IMR-90 (cell line): Measurements from ENCODE around the gene ERGIC2. TPM values are rescaled to one million over a fixed set of nuclear protein-coding genes. Genes with fewer than 3 reads are reported as not detected.

Source experiments
- ATAC-seq: fragments of 200-7000 bp; cut with Tn5 transposase; 2 replicates; pipeline ENCODE4 v1.9.1; 2020; ENCODE audit warnings: low read depth, mild to moderate bottlenecking, moderate library complexity
- BruUV-seq: library from RNA; stranded (reverse); fragments of 400-500 nt; replicated peaks from 2 replicates; lab custom pipeline; 2021; lab: Mats Ljungman, UMichigan
- CTCF ChIA-PET: fragments of 300-600 bp; formaldehyde crosslinking; extraction: SDS; loops from one replicate; lab custom pipeline; 2021; ENCODE audit warnings: antibody characterized with exemption; lab: Yijun Ruan, JAX
- POLR2A ChIA-PET: fragments of 300-600 bp; sonication (Branson Sonifier 250); formaldehyde crosslinking; loops from one replicate; lab custom pipeline; 2022; ENCODE audit warnings: antibody characterized with exemption; ENCODE audit not compliant: unreplicated experiment; lab: Charles Lee
- DNase-seq: peaks from one replicate; pipeline ENCODE4 v3.0.0; 2013
- H2AFZ ChIP-seq: replicated peaks from 2 replicates; pipeline ENCODE3; 2013; ENCODE audit warnings: low read length, mild to moderate bottlenecking; ENCODE audit not compliant: poor library complexity
- H2AK5ac ChIP-seq: 2 replicates; pipeline ENCODE4 v1.6.1; 2013; ENCODE audit warnings: low read depth, low read length, inconsistent platforms
- H2AK9ac ChIP-seq: replicated peaks from 2 replicates; pipeline ENCODE3; 2013; ENCODE audit warnings: mild to moderate bottlenecking, low read depth, low read length, moderate library complexity; ENCODE audit not compliant: poor library complexity
- H2BK120ac ChIP-seq: 2 replicates; pipeline ENCODE4 v1.6.1; 2013; ENCODE audit warnings: low read depth, low read length, inconsistent platforms
- H2BK15ac ChIP-seq: 3 replicates; pipeline ENCODE4 v1.6.1; 2013; ENCODE audit warnings: low read depth, low read length, inconsistent platforms
- H2BK20ac ChIP-seq: 2 replicates; pipeline ENCODE4 v1.6.1; 2013; ENCODE audit warnings: low read depth, mild to moderate bottlenecking, inconsistent platforms, low read length, moderate library complexity
- H2BK5ac ChIP-seq: 2 replicates; pipeline ENCODE4 v1.6.1; 2013; ENCODE audit warnings: mild to moderate bottlenecking, low read depth, low read length, inconsistent platforms; ENCODE audit not compliant: poor library complexity, severe bottlenecking
- H3K14ac ChIP-seq: replicated peaks from 2 replicates; pipeline ENCODE4 v1.6.1; 2013; ENCODE audit warnings: low read depth, low read length, inconsistent platforms
- H3K18ac ChIP-seq: 2 replicates; pipeline ENCODE4 v1.6.1; 2013; ENCODE audit warnings: low read depth, low read length, control low read depth
- H3K23ac ChIP-seq: 2 replicates; pipeline ENCODE4 v1.6.1; 2013; ENCODE audit warnings: low read depth, low read length, inconsistent platforms
- H3K27ac ChIP-seq: 2 replicates; pipeline ENCODE4 v1.5.1; 2013; ENCODE audit warnings: mild to moderate bottlenecking, control low read depth, low read length; ENCODE audit not compliant: insufficient read depth
- H3K27me3 ChIP-seq: 2 replicates; pipeline ENCODE4 v1.6.1; 2013; ENCODE audit warnings: low read length; ENCODE audit not compliant: control insufficient read depth, insufficient read depth
- H3K36me3 ChIP-seq: 2 replicates; pipeline ENCODE4 v1.6.1; 2013; ENCODE audit warnings: low read length, mixed read lengths; ENCODE audit not compliant: control insufficient read depth, insufficient read depth
- H3K4ac ChIP-seq: 2 replicates; pipeline ENCODE4 v1.6.1; 2013; ENCODE audit warnings: low read depth, low read length, inconsistent platforms
- H3K4me1 ChIP-seq: 2 replicates; pipeline ENCODE4 v1.6.1; 2013; ENCODE audit warnings: low read length, mixed read lengths; ENCODE audit not compliant: control insufficient read depth, insufficient read depth
- H3K4me2 ChIP-seq: 2 replicates; pipeline ENCODE4 v1.6.1; 2013; ENCODE audit warnings: low read depth, mild to moderate bottlenecking, control low read depth, low read length, moderate library complexity
- H3K4me3 ChIP-seq: 2 replicates; pipeline ENCODE4 v1.5.1; 2013; ENCODE audit warnings: low read depth, mild to moderate bottlenecking, control low read depth, low read length, moderate library complexity; ENCODE audit not compliant: insufficient read depth
- H3K56ac ChIP-seq: 2 replicates; pipeline ENCODE4 v1.6.1; 2013; ENCODE audit warnings: low read length, inconsistent platforms; ENCODE audit not compliant: insufficient read depth; ENCODE audit errors: extremely low read depth
- H3K79me1 ChIP-seq, 2 experiments: 2 replicates each; pipeline ENCODE4 v1.6.1; 2013; ENCODE audit warnings: low read length in 2 of 2, inconsistent platforms in 1 of 2, low read depth in 1 of 2
- H3K9ac ChIP-seq: 2 replicates; pipeline ENCODE4 v1.6.1; 2013; ENCODE audit warnings: low read depth, low read length, control low read depth
- H3K9me1 ChIP-seq: 2 replicates; pipeline ENCODE4 v1.6.1; 2013; ENCODE audit warnings: low read length, inconsistent platforms; ENCODE audit not compliant: insufficient read depth
- H3K9me3 ChIP-seq: 2 replicates; pipeline ENCODE4 v1.6.1; 2013; ENCODE audit warnings: low read length; ENCODE audit not compliant: control insufficient read depth, insufficient read depth
- H4K20me1 ChIP-seq: 2 replicates; pipeline ENCODE4 v1.6.1; 2013; ENCODE audit warnings: low read length, inconsistent platforms; ENCODE audit not compliant: insufficient read depth
- H4K5ac ChIP-seq: 2 replicates; pipeline ENCODE4 v1.6.1; 2013; ENCODE audit warnings: mild to moderate bottlenecking, low read depth, low read length, control low read depth
- H4K8ac ChIP-seq, 2 experiments: 2 replicates each; pipeline ENCODE4 v1.6.1; 2013; ENCODE audit warnings: low read depth in 2 of 2, low read length in 2 of 2, control low read depth in 1 of 2, inconsistent platforms in 1 of 2
- H4K91ac ChIP-seq: 2 replicates; pipeline ENCODE4 v1.6.1; 2013; ENCODE audit warnings: low read depth, low read length, inconsistent platforms; ENCODE audit not compliant: insufficient read depth
- CTCF ChIP-seq: conservative IDR thresholded peaks from 2 replicates; pipeline ENCODE4 v1.5.1; 2012; ENCODE audit warnings: mild to moderate bottlenecking, low read depth, low read length, improper control_type of control experiment
- POLR2A ChIP-seq: IDR thresholded peaks from 2 replicates; pipeline ENCODE4 v1.6.1; 2012; ENCODE audit warnings: mild to moderate bottlenecking, low read depth, low read length
- RCOR1 ChIP-seq: IDR thresholded peaks from 2 replicates; pipeline ENCODE4 v1.6.1; 2012; ENCODE audit warnings: mild to moderate bottlenecking, low read length, improper control_type of control experiment; ENCODE audit not compliant: insufficient replicate concordance
- WGBS, 2 experiments: methylation state at CpG; one replicate each; pipeline versions ENCODE4 v1.1.5 to v1.1.7; 2013; ENCODE audit warnings: missing lambda C conversion rate in 2 of 2; ENCODE audit not compliant: insufficient read length in 1 of 2; ENCODE audit errors: extremely low coverage in 2 of 2; 5-methylcytosine and 5-hydroxymethylcytosine counted together
- dilution Hi-C: fragments of 300-500 bp; cut with HindIII; formaldehyde crosslinking; loops from one replicate; pipeline ENCODE4 v1.14.3; 2018; ENCODE audit warnings: low sequenced_read_pairs; ENCODE audit not compliant: unreplicated experiment
- in situ Hi-C: fragments of 300-500 bp; cut with MboI; formaldehyde crosslinking; loops from 3 replicates; pipeline ENCODE4 v1.14.3; 2019; ENCODE audit warnings: low sequenced_read_pairs, inconsistent platforms, mixed read lengths
- intact Hi-C: fragments of 100-400 bp; cut with micrococcal nuclease; formaldehyde crosslinking; loops from 2 replicates; pipeline ENCODE4 v1.10.0; 2022
- polyA plus RNA-seq, 3 experiments: library from polyadenylated mRNA; depleted of rRNA; stranded (reverse); fragments of >200 nt; gene quantifications; 2 replicates each; pipeline ENCODE4 v1.2.3, GENCODE V29; 2012; ENCODE audit warnings: low replicate concordance in 1 of 3
- total RNA-seq: library from RNA; depleted of rRNA; stranded (reverse); fragments of >200 nt; gene quantifications from 2 replicates; pipeline ENCODE4 v1.2.3, GENCODE V29; 2012
- TF ChIP-seq, protein P1 (sequence below): fragments of 150-350 bp; IDR thresholded peaks from 2 replicates; pipeline ENCODE4 v1.6.1; 2016; ENCODE audit warnings: low read depth, mild to moderate bottlenecking, low read length, moderate library complexity, borderline replicate concordance

ERGIC2 gene
- total and polyA plus RNA-seq, 2 of the 4 experiments (the other 2 are of a cell fraction): 41.0 to 45.3 TPM

- H3K14ac ChIP-seq: no peak overlapping the region
- H2AK5ac ChIP-seq: no peak overlapping the region
- H3K9me3 ChIP-seq: no peaks in the 10 kb centered on the region; the same call in 1 of the 2 replicates
- dilution Hi-C loops: no loop called here
- no peak overlapping the region for H4K91ac ChIP-seq
- H2BK15ac ChIP-seq: no peak overlapping the region
- no peaks in the 10 kb centered on the region for H3K79me1 ChIP-seq
- H2AFZ ChIP-seq: no peak overlapping the region
- H3K9ac ChIP-seq: no peak overlapping the region
- no peak overlapping the region for H2BK120ac ChIP-seq
- H3K18ac ChIP-seq: no peak overlapping the region
- no CpG with 5 or more reads among the region's 3 CpGs for WGBS, 2 experiments
- no peaks in the 10 kb centered on the region for H3K27me3 ChIP-seq
- no peak overlapping the region for H2BK5ac ChIP-seq
- no peak overlapping the region for H2AK9ac ChIP-seq
- intact Hi-C loops: no loop called here
- H3K9me1 ChIP-seq: no peaks in the 10 kb centered on the region; the same call in 1 of the 2 replicates
- H2BK20ac ChIP-seq: no peak overlapping the region
- no TSS peak for BruUV-seq
- H3K4me1 ChIP-seq: peaks cover 5% of the 10 kb centered on the region; the same call in 1 of the 2 replicates
- ChIA-PET CTCF (interaction anchor here (0.6 kb wide), 1 partner anchor 245 kb away, joined by 3 read pairs; no protein-coding TSS in a partner anchor), POLR2A (no interaction called here)
- no peak overlapping the region for H3K27ac ChIP-seq
- H3K4me3 ChIP-seq: no peak overlapping the region
- ATAC-seq: no peak
- no peak overlapping the region for H3K23ac ChIP-seq
- H4K5ac ChIP-seq: no peak overlapping the region
- no peak for DNase-seq
- H3K4me2 ChIP-seq: no peak overlapping the region
- TF ChIP-seq, protein P1, sequence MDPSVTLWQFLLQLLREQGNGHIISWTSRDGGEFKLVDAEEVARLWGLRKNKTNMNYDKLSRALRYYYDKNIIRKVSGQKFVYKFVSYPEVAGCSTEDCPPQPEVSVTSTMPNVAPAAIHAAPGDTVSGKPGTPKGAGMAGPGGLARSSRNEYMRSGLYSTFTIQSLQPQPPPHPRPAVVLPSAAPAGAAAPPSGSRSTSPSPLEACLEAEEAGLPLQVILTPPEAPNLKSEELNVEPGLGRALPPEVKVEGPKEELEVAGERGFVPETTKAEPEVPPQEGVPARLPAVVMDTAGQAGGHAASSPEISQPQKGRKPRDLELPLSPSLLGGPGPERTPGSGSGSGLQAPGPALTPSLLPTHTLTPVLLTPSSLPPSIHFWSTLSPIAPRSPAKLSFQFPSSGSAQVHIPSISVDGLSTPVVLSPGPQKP: no peak
- TF ChIP-seq CTCF (no peak), RCOR1 (no peak), POLR2A (no peak)
- no peak overlapping the region for H3K56ac ChIP-seq
- H4K20me1 ChIP-seq: no peaks in the 10 kb centered on the region
- peaks cover 2% of the 10 kb centered on the region for H3K36me3 ChIP-seq
- in situ Hi-C loops: no loop called here
- H3K4ac ChIP-seq: no peak overlapping the region
- H4K8ac ChIP-seq: no peak overlapping the region
Measured at GRCh38 chr12:29322157-29322556, 58.8 kb downstream of the ERGIC2 start.
